Testis (tissue), 3 donors: ENCODE measurements around the gene METTL25B. TPM values are rescaled to one million over a fixed set of nuclear protein-coding genes. Genes with fewer than 3 reads are reported as not detected.

Source experiments
- DNase-seq: peaks from one replicate; pipeline ENCODE4 v3.0.0-alpha.2; 2019
- H3K27ac ChIP-seq, 2 donors: fragments of 200-600 bp; sonication (generic); one replicate each; pipeline ENCODE4 v1.5.1; 2019
- H3K27me3 ChIP-seq: fragments of 200-600 bp; sonication (generic); one replicate; pipeline ENCODE4 v1.5.1; 2019
- H3K36me3 ChIP-seq: fragments of 200-600 bp; sonication (generic); one replicate; pipeline ENCODE4 v1.5.1; 2017; ENCODE audit warnings: low read depth; ENCODE audit errors: missing control alignments
- H3K4me1 ChIP-seq: fragments of 200-600 bp; sonication (generic); one replicate; pipeline ENCODE4 v1.5.1; 2019
- H3K4me3 ChIP-seq, 2 donors: fragments of 200-600 bp; sonication (generic); one replicate each; pipeline ENCODE4 v1.5.1; 2017 to 2019
- H3K9me3 ChIP-seq: fragments of 200-600 bp; sonication (generic); one replicate; pipeline ENCODE4 v1.5.1; 2017
- CTCF ChIP-seq, 3 experiments: fragments of 450-650 bp in 2 of 3; fragments of 200-600 bp in 1 of 3; sonication (generic) in 1 of 3; IDR thresholded peaks; one replicate each; pipeline ENCODE4 v1.5.1; 2016 to 2019; ENCODE audit warnings: antibody characterized with exemption in 3 of 3, mild to moderate bottlenecking in 2 of 3, moderate library complexity in 1 of 3
- POLR2A ChIP-seq: fragments of 450-650 bp; IDR thresholded peaks from one replicate; pipeline ENCODE4 v1.6.1; 2017; ENCODE audit warnings: antibody characterized with exemption, mild to moderate bottlenecking, moderate library complexity
- WGBS, 2 donors: methylation state at CpG; one replicate each; pipeline ENCODE4 v1.1.5; 2018; 5-methylcytosine and 5-hydroxymethylcytosine counted together
- intact Hi-C: fragments of 100-400 bp; cut with DNase I; formaldehyde crosslinking; loops from one replicate; pipeline ENCODE4 v1.15.1; 2023; ENCODE audit warnings: low total_unique reads
- polyA plus RNA-seq: library from polyadenylated mRNA; stranded (reverse); fragments of 350-450 nt; fragmentation: Illumina TruSeq; extraction: RNeasy Lipid Tissue Mini Kit (QIAGEN cat#74804); gene quantifications from one replicate; pipeline ENCODE4 v1.2.3, GENCODE V29; 2014; ENCODE audit warnings: low read depth, low replicate concordance; ENCODE audit not compliant: insufficient read depth
- total RNA-seq, 2 donors: library from RNA; depleted of rRNA; stranded (reverse); fragments of >200 nt; gene quantifications; one replicate each; pipeline ENCODE4 v1.2.3, GENCODE V29; 2016

METTL25B gene
- total and polyA plus RNA-seq, 3 donors from 2014 or later, result 34.1 to 69.0 (median 50.5) TPM

GRCh38 chr1:156693848-156694689, 34.2 kb upstream of the METTL25B start:
- TF ChIP-seq POLR2A, result no peak
- no peak for TF ChIP-seq CTCF (IDR thresholded peaks at IDR 0.05)
- no peaks in the 10 kb centered on the region for H3K9me3 ChIP-seq
- H3K27me3 ChIP-seq, result no peaks in the 10 kb centered on the region
- peaks cover 8% of the 10 kb centered on the region for H3K4me1 ChIP-seq
- no peaks in the 10 kb centered on the region for H3K36me3 ChIP-seq
- peak; percentile 51 for DNase-seq
- 77 to 79% methylated on average over 11 to 12 of the region's 12 CpGs for WGBS, 2 donors
- no peak overlapping the region for H3K27ac ChIP-seq
- H3K4me3 ChIP-seq, result no peak overlapping the region
- intact Hi-C loops, result no loop called here

GRCh38 chr1:156694690-156694962, 33.6 kb upstream of the METTL25B start:
- intact Hi-C loops, result no loop called here
- DNase-seq, result no peak
- 93 to 95% methylated on average over 5 of the region's 5 CpGs for WGBS, 2 donors

GRCh38 chr1:156696755-156697154, 31.5 kb upstream of the METTL25B start:
- WGBS, 2 donors, result 94% methylated on average over 8 of the region's 8 CpGs
- no peak overlapping the region for H3K4me3 ChIP-seq
- H3K9me3 ChIP-seq, result no peaks in the 10 kb centered on the region
- TF ChIP-seq CTCF (IDR thresholded peaks at IDR 0.05) (no peak), POLR2A (no peak)
- intact Hi-C loops, result no loop called here
- no peaks in the 10 kb centered on the region for H3K27me3 ChIP-seq
- H3K4me1 ChIP-seq, result no peaks in the 10 kb centered on the region
- no peak overlapping the region for H3K27ac ChIP-seq
- DNase-seq, result no peak
- no peaks in the 10 kb centered on the region for H3K36me3 ChIP-seq

More at GRCh38 chr1:156694690-156694962, 33.6 kb upstream of the METTL25B start:
- Histone ChIP-seq H3K27me3 (no peaks in the 10 kb centered on the region), H3K27ac (no peak overlapping the region), H3K4me3 (no peak overlapping the region), H3K9me3 (no peaks in the 10 kb centered on the region), H3K36me3 (no peaks in the 10 kb centered on the region), H3K4me1 (peaks cover 3% of the 10 kb centered on the region)
- TF ChIP-seq POLR2A, result no peak
- TF ChIP-seq CTCF (IDR thresholded peaks at IDR 0.05), result no peak

- 81 to 83% methylated on average over 8 of the region's 8 CpGs for WGBS, 2 donors
- H3K4me3 ChIP-seq, result no peak overlapping the region
- intact Hi-C loops, result no loop called here
- H3K9me3 ChIP-seq, result no peaks in the 10 kb centered on the region
- no peaks in the 10 kb centered on the region for H3K27me3 ChIP-seq
- no peak for DNase-seq
- H3K36me3 ChIP-seq, result no peaks in the 10 kb centered on the region
- TF ChIP-seq CTCF (IDR thresholded peaks at IDR 0.05) (no peak), POLR2A (no peak)
- no peaks in the 10 kb centered on the region for H3K4me1 ChIP-seq
- H3K27ac ChIP-seq, result no peak overlapping the region
These were observed 30.8 kb upstream of the METTL25B start for GRCh38 chr1:156697481-156697880.

GRCh38 chr1:156698995-156699394, 29.3 kb upstream of the METTL25B start:
- DNase-seq, result no peak
- 26 to 43% methylated on average over 1 of the region's 1 CpG for WGBS, 2 donors
- TF ChIP-seq CTCF (IDR thresholded peaks at IDR 0.05) (no peak), POLR2A (no peak)
- no peaks in the 10 kb centered on the region for H3K4me1 ChIP-seq
- H3K27me3 ChIP-seq, result no peaks in the 10 kb centered on the region
- H3K9me3 ChIP-seq, result no peaks in the 10 kb centered on the region
- H3K36me3 ChIP-seq, result no peaks in the 10 kb centered on the region
- H3K4me3 ChIP-seq, result no peak overlapping the region
- H3K27ac ChIP-seq, result no peak overlapping the region
- intact Hi-C loops, result no loop called here
